Bronchial smooth muscle cell (primary cell): ENCODE results near the gene LAMC2. TPM values are rescaled to one million over a fixed set of nuclear protein-coding genes. Genes with fewer than 3 reads are reported as not detected.

ENCODE experiments used
- total RNA-seq: library from RNA; depleted of rRNA; stranded (reverse); fragments of >200 nt; gene quantifications from 2 replicates; pipeline ENCODE4 v1.2.1, GENCODE V29; 2014

Gene LAMC2
- total RNA-seq = 5.0 and 8.5 TPM in 2 replicates

DNA sequence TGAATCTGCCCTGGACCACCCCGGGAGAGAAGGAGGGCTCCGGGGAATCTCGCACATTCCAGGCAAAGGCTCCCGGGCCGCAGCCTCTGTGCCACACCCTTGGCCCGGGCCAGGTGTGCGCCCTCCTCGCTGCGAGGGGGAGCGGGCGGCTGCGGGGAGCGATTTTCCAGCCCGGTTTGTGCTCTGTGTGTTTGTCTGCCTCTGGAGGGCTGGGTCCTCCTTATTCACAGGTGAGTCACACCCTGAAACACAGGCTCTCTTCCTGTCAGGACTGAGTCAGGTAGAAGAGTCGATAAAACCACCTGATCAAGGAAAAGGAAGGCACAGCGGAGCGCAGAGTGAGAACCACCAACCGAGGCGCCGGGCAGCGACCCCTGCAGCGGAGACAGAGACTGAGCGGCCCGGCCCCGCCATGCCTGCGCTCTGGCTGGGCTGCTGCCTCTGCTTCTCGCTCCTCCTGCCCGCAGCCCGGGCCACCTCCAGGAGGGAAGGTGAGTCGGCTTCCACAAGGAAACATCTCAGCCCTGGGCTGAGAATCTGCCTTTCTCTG, at the start of gene LAMC2:
Gene LAMC2, plus strand, starts transcription at position 324 of the 550 bp plus-strand sequence. Its CDS starts 89 bp downstream, at position 413.

Other genes starting within 250 kb of the LAMC2 start
- under 0.01 TPM in 1 of 2 replicates, not detected in the other for gene SHCBP1L, start 233.1 kb upstream of the LAMC2 start, total RNA-seq
- 542 and 655 TPM in 2 replicates for gene LAMC1, start 162.8 kb upstream of the LAMC2 start, total RNA-seq
- gene NMNAT2, start 232.1 kb downstream of the LAMC2 start, total RNA-seq = under 0.01 TPM in 2 replicates